ENCODE results near the gene OTX2.

The OTX2 gene

DNA sequence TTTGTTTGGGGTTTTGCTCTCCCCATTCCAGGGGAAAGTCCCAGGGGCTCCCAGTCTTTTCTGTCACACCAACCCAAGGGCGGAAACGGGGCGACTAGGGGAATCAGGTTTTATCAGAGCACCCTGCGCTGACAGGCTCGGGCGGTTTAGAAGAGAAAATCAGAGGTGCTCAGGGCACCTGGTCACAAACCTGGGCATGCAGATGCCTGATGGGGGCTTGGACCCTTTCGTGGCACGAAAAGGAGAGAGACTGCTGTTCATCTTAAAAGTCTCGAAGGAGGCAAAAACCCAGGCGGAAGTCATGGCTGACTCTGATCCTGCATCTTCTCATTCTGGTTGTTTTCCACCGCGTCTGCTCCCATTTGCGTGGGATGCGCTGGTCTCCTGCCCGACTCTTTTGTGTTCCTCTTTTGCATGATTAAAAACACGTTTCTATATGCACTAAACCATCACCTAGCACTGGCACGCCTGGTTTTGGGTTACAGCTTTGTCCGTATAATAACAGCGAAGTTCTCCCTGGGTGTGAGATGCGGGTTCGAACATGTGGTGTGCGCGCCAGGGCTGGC is 13.2 kb downstream of the OTX2 start:
- in situ Hi-C loops (cut with HindIII; ENCODE audit: low sequenced_read_pairs): no loop called here

DNA sequence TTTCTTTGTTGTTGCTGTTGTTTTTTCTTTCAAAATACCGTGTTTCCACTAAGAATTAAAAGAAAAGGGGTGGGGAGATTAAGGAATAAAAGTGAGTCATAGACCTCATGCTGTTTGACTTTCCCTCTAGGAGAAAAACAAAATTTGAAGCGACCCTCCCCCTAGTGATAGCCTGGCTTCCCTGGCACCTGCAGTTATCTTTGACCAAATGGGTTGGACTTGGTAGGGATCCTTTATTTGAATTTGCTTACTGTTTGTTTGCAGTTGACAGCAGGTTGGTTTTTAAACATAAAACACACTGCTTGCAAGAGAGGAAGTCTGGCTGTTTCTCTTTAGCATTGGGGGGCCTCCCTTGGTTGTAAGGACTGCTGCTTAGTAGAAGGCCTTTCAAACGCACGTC is 14.0 kb downstream of the OTX2 start:
- in situ Hi-C loops (cut with HindIII; ENCODE audit: low sequenced_read_pairs): no loop called here

DNA sequence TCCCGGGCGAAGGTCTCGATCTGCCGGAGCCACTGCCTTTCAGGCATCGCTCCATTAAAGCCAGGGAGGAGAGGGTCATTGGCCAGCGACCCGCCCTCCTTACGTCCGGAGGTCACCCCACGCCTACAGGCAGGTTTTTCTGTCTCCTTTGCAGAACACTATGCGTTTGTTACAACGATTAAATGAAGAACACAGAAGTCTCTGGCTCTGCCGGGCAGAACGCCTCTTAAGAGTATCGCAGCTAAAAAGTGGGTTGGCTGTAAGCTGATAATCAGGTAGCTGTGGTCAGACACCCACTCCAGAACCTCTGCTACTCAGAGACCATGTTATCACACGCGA is 15.0 kb downstream of the OTX2 start:
- in situ Hi-C loops (cut with HindIII; ENCODE audit: low sequenced_read_pairs): no loop called here

DNA sequence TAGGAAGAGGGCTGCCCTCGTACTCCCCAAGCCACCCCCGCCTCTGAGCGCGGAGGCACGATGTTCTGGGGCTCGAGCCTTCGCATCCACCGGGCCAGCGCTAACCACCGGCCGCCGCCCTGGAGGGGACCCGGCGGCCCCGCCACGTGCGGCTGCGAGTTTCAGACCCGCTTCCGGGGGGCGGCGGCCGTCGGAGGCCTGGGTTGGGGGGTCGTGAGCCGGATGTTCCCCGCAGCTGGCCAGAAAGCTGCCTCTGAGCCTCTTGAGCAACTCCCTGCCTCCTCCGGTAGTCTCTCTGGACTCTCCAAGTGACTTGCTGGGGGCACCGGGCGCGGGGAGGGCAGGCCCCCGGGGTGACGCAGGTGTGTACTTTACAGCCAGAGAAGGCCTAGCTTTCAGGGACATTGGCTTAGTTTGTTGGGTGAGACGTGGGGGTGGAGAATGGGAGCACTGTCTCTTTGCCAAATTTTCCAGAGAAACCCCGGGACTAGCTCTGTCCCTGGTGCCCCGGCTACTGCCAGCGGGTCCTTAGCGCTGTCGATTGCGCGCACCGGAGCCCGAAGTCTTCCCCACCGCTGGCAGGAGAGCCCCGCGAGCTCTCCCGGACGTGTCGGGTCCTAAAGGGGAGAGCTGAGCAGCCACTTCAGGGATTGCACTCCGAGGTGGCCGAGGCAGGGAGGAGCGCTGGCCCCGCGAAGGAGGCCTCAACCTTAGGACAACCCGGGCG is 15.6 kb downstream of the OTX2 start:
- in situ Hi-C loops (cut with HindIII; ENCODE audit: low sequenced_read_pairs): no loop called here

DNA sequence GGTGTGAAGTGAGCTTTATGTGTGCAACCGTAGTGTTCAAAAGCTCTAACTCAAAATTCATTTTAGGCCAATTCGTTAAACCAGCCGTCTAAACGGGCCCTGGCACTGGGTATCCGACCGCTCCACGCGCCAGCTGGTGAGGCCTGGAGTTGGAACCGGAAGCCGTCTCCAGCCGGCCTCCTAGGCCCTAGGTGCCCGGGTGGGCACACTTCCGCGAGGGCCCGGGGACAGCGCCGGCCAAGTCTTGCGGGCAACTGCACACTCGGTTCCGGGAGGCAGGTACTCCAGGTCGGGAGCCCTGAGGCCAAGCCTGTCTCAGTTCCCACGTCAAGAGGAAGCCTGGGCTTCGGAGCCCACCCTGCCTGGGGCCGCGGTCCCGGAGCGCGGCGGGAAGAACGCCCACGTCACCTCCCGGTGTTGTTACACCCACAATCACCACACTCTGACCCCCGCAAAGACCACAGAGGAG is 16.2 kb downstream of the OTX2 start:
- in situ Hi-C loops (cut with HindIII; ENCODE audit: low sequenced_read_pairs): no loop called here

DNA sequence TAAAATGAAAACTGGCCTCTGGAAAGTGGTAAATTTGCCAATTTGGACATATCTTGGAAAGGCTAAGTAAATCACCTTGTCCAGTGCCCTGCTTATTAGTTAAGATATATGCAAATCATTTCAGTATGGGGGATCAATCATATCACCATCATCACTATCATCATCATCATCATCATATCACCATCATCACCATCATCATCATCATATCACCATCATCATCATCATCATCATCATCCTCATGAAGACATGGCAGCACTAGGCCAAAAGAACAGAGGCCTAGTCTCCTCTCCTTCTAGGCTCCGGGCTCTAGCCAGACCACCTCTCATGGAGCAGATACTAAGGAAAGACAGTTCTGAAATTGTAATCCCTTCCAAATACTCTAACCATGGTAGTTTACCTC is 20.3 kb downstream of the OTX2 start:
- in situ Hi-C loops (cut with HindIII; ENCODE audit: low sequenced_read_pairs): no loop called here

DNA sequence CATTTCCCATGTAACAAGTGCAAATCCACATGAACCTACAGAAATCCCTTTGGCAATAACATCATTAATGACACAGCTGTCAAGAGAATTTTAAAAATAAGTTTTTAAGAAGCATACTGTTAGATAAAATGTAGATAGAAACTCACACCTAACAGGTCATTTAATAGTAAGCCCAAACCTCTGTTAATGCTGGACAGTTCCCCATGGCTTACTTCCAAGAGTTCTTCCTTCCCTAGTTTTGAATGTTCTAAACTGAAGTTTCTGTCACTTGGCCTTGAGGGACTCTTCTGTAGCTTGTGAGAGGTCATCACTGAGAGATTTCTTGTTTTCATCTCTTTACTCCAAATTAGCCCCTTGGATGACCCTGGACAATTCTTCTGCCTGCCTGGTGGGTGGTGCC is 22.7 kb downstream of the OTX2 start:
- in situ Hi-C loops (cut with HindIII; ENCODE audit: low sequenced_read_pairs): no loop called here

DNA sequence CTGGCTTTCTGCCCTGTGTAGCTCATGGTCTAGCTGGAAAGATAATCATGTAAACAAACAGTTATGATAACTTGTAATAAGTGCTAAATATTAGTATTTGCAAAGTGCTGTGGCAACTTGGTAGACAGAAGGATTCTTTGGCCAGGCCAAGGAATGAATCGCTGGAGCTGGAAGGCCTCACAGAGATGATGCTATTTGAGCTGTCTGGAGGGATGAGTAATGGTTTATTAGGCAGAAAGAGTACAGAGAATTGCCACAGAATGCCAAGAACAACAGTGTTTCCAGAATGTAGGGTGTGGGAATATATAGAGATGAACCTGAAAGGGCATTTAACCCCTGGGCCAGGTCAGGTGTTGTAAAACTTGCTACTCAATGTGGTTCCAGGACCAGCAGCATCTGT is 27.6 kb downstream of the OTX2 start:
- in situ Hi-C loops (cut with HindIII; ENCODE audit: low sequenced_read_pairs): no loop called here

DNA sequence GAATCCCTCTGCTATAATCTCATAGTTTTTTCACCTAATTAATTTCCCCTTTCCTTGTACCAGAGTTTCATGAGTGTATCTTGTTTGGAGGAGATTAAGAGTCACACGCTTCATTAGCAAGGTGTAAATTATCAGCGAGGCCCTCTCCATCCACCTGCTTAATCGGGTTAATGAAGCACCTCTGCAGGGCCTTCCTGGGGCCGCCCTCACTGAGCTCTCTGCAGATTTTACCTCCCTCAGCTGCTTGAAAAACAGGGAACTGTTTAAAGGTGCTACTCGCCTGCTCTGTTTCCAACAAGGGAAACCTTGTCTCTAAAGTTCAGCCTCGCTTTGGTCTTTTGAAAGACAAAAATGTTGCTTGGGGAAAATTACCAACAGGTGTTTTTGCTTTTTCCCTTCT is 35.8 kb downstream of the OTX2 start:
- in situ Hi-C loops (cut with HindIII; ENCODE audit: low sequenced_read_pairs): no loop called here

DNA sequence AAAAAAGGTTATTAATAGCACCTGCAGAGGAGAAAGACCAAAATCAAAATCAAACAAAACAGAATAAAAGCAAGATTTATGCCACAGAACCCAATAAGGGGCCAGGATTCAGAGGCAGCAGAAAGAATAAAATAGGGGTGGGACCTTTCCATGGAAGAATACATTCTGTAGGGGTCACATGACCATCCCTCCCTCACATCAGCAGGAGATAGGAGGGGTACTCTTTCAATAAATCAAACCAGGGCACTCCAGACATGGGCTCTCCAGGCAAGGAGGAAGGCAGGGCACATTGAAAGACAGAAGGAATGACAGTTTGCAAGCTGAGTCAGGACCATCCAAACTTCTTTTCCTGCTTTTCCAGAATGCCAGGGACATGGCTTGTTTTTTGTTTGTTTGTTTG is 39.8 kb downstream of the OTX2 start:
- in situ Hi-C loops (cut with HindIII; ENCODE audit: low sequenced_read_pairs): no loop called here

DNA sequence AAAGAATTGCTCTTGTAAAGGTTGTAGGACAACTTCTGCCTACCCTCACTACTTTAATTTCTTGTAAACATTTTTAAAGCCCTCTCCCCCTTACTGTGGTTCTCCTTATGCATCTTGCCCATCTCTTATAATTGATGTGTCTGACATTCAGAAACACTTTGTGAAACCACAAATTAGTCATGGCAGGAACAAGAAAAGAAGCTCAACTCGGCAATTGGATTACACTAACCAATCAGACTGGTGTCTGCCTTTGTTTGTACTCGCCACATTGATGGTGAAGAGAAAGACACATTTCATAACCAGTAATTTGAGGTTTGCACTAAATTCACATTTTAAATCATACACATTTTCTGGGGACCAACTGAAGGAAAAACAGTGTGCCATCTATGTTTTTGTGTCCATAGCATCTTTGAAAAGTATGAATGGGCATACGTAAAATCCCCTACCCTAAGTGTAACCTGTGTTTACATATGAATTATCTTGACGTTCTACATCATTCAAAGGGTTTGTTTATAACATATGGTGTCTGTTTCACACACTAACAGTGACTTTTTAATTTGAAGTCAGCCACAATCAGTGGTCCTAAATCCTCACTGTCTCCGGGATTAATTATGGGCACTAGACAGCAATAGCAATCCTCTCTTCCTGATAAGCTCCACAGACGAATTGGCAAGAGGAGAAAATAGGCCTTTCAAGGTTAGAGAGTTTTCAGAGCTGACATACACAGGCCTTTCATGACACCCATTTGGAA is 49.9 kb downstream of the OTX2 start:
- in situ Hi-C loops (cut with HindIII; ENCODE audit: low sequenced_read_pairs): no loop called here

DNA sequence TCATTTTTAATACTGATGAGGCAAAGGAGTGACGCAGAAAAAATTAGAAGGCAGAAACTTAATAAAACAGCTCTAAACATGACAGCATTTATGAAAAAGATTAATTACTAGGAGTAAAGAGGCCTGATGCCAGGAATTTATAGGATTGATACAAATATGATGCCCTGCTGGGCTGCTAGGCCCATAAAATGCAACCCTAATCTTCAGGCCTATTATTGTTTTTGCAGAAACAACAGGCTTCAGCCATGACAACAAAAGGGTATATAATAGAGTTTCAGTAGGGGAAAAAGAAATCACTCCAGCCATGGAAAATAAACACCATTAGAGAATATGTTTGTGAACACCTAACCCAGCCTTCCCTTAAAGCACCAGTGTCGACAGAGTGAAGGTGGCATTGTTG is 50.6 kb downstream of the OTX2 start:
- in situ Hi-C loops (cut with HindIII; ENCODE audit: low sequenced_read_pairs): no loop called here

DNA sequence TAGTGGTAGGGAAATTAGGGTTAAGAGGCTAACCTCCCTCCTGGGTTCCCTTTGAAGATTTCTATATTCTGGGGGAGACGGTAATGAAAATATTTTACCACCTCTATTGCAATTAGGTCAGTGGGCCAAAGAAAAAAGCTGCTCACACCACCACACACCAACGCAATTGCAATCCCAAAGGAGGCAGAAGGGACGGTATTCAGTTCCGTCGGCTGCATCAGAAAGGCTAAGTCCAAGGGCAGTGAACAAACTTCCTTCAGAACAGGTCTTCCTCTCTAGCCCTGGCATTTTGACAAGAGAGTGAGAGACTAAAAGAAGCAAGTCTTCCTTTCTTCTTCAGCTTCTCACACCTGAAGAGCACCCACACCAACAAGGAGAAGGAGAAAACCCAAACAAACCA is 51.2 kb downstream of the OTX2 start:
- in situ Hi-C loops (cut with HindIII; ENCODE audit: low sequenced_read_pairs): no loop called here

DNA sequence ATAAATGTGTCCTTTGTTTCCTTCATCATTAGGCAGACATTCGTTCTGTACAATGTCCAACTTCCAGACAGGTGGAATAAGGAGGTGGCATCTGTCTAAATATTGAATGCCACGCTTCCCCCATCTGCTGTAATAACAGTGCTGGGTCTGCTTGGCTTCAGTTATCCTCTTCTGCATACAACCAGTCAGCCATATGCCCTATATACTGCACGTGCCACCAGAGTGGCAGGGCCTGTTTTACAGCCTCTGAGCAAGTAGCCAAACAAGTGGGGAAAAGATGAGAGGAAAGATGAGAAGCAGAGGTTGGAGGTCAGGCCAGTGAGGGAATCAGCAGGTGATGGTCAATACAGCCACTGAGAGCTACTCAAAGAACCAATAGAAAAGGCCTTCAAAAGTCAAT is 55.4 kb downstream of the OTX2 start:
- in situ Hi-C loops (cut with HindIII; ENCODE audit: low sequenced_read_pairs): no loop called here

DNA sequence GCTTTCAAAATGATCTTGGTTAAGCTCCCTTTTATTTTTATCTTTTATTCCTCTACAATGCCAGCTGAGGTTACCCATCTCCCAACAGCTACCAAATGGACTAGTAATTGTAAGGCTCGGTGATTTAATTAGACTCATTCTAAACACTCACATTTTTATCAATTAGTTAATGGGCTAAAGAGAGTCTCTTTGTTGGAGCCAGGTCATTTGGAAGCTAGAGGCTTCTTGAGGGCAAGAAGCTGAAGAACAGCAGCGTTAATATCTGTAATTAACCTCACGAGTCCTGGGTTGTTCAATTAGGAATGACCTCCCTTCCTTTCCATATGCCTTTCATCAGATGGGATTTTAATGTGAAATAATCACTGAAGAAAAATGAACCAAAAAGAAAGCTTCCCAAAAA is 56.9 kb downstream of the OTX2 start:
- in situ Hi-C loops (cut with HindIII; ENCODE audit: low sequenced_read_pairs): no loop called here

DNA sequence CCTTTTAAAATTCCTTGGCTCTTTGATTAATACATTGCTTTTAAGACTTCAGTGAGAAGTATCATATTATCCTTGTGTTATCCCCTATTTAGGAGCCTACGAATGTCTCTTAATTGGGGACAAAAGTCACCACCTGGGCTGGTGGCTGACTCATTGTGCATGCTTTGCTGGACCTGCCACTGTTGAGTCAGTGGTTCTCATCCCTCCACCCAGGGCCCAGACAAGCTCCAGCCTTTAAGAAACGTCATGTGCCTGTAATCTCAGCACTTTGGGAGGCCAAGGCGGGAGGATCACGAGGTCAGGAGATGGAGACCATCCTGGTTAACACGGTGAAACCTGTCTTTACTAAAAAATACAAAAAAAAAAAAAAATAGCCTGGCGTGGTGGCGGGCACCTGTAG is 57.9 kb downstream of the OTX2 start:
- in situ Hi-C loops (cut with HindIII; ENCODE audit: low sequenced_read_pairs): no loop called here

DNA sequence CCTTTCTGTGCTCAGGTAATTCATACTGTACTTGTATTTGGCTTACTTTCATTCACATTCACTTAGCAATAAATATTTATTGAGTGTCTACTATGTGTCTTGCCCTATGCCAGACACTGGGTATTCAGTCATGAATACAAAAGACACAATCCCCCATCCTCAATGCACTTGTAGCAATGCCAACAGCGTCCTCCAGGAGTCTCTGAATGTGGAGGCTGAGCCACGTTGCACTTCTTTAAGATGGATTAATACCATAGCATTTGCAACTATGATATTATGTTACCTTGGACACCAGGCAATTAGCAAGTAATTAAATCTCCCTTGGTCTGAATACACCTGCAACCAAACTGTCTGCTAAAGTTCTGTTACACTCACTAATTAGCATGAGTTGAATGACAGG is 58.8 kb downstream of the OTX2 start:
- in situ Hi-C loops (cut with HindIII; ENCODE audit: low sequenced_read_pairs): no loop called here
